HT-29 (cell line): ENCODE data around the gene COL5A1. TPM values are rescaled to one million over a fixed set of nuclear protein-coding genes. Genes with fewer than 3 reads are reported as not detected.
"Not testable (repeated sequence)": the region's sequence is repeated elsewhere in the genome, so short reads cannot be mapped to it uniquely, and the experiment has no call there.

ENCODE experiments used
- DNase-seq: peaks from one replicate; pipeline ENCODE4 v3.0.0-alpha.2; 2015; ENCODE audit warnings: low spot score
- total RNA-seq: library from RNA; depleted of rRNA; stranded (reverse); fragments of >200 nt; shearing (Covaris generic); gene quantifications from 2 replicates; pipeline ENCODE4 v1.2.3, GENCODE V29; 2014

Gene COL5A1
- total RNA-seq, 1 experiment from 2014 or later: 0.43 TPM

GRCh38 chr9:134707731-134708671 lies 66.4 kb downstream of the COL5A1 start:
- DNase-seq: no peak

DNA sequence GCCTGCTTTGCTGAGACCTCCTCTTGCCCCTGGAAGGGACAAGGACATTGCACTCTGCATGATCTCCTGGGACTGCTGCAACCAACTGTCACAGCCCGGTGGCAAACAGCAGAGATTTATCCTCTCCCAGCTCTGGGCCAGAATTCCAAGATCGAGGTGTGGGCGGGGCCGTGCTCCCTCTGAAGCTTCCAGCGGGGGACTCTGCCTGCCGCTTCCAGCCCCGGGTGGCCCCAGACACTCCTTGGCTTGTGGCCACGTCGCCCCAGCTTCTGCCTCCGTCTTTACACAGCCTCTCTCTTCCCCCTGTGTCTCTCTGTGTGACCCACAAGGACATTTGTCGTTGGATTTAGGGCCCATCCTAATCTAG lies 67.1 kb downstream of the COL5A1 start:
- no peak for DNase-seq

DNA sequence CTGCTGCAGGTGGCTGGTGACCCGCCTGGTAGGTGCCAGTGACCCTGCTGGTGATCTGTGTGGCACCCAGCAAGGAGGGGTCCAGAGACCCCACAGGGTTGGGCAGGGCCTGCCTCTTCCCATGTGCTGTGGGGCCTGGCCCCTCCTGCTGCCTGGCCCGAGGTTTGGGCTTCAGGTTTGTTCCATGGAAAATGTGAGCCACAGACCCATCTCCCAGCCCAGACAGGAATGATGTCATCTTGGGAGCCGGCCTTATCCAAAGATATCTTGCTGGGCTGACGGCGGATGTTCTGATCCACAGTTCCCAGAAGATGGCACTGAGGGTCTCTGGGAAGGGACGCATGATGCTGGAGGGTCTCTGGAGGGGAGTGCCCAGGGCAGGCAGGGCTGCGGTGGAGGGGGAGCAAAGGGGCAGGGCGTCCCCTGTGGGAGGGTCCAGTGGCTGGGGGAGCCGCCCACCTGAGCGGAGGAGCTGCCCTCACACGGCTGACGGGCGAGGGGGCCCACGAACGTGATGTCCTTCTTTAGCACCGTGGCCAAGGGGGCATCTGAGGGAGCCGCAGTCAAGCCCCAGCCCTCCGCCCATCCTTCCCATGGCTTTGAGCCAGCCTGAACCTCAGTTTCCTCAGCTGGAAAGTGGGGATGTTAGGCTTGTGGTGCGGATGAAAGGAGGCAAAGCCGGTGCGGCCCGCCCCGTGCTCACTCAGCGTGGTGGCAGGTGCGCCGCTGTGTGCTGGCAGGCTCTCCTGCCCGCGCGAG lies 68.1 kb downstream of the COL5A1 start:
- no peak for DNase-seq

GRCh38 chr9:134710271-134710540 lies 68.6 kb downstream of the COL5A1 start:
- no peak for DNase-seq

GRCh38 chr9:134710901-134711300 lies 69.3 kb downstream of the COL5A1 start:
- DNase-seq: no peak

- DNase-seq: no peak
These were observed 70.6 kb downstream of the COL5A1 start for GRCh38 chr9:134712243-134712642.

DNA sequence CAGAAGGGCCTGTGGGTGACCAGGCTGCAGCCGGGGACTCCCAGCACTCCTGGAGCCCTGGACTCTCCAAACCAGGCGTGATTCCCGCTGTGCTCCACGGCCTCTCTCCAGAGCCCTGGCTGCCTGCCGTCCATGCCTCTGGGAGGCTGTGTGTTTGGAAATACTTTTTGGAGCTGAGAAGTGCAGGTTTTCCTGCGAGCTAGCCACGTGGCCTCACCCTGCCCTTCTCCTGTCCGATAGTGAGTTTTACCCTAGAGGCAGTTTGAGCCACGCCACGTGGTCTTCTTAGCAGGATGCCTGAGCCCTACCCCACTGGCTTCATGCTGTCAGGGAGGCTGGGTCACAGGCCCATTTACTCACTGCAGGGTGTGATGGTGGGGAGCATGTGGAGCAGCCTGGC lies 71.3 kb downstream of the COL5A1 start:
- no peak for DNase-seq

- not testable (repeated sequence) for DNase-seq
These were observed 73.9 kb downstream of the COL5A1 start for GRCh38 chr9:134715536-134715935.

- DNase-seq: no peak
These were observed 74.5 kb downstream of the COL5A1 start for GRCh38 chr9:134716067-134716466.

DNA sequence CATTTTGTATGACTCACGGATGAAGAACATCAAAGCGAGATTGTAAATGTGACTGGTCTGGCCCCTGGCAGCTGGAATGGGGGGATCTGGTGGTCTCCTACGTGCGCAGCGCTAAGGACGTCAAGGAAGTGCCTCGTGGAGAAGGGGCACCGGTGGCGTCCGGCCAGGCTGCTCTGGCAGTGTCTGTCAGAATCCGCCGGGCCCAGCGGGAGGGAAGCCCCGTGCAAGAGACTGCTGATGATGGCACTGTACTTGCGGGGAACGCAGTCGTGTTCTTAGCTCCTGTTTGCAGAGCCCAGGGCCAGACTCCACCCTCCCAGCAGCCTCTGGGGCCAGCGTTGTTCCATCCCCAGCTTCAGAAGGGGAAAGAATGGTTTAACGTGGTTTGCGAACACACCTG lies 75.5 kb downstream of the COL5A1 start:
- DNase-seq: no peak

DNA sequence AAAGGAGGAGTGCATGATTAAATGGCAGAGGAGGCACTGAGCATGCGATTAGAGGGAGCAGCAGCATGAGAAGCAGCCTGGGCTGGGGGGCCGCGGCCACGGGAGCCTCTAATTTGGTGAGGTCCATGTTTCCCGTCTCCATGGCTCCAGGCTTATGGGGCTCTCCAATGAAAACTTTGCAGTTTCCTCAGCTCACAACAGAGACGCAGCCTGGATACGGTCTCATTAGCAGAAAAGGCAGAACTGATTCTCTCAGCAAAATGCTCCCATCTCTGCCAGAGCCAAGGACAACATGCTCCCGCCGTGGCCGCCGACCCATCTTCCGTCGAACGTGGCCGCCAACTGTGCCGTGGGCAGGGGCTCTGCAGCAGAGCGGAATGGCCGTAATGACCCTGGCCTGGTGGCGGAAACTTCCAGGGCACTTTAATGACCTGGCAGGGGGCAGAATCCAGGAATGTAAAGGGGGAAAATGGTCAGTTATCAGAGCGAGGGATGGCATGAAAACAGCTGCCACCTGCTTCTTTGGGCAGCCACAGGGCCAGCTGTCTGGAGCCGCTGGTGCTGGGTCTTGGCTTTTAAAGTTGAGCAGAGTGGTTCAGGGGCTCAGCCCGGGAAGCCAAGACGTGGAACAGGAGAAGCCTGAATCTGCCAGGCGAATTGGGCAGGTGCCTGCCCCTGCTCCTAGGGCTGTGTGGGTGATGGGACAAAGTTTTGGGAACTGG lies 76.5 kb downstream of the COL5A1 start:
- no peak for DNase-seq

DNA sequence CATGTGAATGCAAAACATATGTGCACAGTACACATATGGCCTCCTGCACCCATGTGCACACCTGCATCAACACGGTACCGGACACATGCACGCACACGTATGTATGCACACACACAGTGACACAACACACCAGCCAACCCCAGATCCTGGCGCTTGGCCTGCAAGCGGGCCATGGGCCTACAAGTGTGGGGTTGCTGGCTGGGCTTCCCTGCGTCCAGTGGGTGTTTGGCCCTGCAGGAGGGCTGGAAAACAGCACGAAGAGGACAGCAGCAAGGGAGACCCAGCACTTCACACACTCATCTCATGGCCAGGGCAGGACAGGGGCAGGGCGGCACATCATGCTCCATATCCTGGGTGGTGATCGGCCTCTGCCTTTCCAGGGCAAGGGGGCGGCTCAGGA lies 77.7 kb downstream of the COL5A1 start:
- DNase-seq: no peak

DNA sequence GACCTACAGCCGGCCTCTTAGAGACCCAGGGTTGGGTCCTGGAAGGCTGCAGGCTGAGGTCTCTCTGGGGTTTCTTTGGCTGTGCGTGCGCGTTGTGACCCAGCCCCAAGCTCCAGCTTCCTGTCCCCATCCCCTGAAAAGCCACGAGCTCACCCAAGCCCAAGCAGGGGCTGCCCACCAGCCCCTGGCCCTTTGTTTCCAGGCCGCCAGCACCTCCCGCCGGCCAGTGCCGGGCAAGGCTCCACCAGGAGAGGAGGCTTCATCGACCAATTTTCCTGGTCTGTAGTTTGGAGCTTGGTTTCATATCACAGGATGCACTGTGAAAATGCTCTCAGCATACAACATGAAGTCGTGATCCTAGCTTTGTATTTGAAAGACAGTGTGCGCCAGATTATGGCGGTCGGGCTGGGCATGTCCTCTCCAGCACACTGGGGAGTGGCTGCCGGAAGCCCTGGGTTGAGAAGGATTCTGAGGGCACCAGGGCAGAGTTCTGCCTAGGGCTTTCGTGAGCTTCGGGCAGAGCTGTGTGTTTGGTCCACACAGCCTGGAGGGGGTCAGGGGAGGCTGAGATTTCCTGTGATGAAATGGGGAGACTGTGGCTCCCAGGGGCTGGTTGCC lies 78.6 kb downstream of the COL5A1 start:
- no peak for DNase-seq

GRCh38 chr9:134720796-134721195 lies 79.2 kb downstream of the COL5A1 start:
- DNase-seq: no peak

- DNase-seq: no peak
These were observed 79.7 kb downstream of the COL5A1 start for GRCh38 chr9:134721344-134721743.

GRCh38 chr9:134722120-134722701 lies 80.6 kb downstream of the COL5A1 start:
- no peak for DNase-seq

DNA sequence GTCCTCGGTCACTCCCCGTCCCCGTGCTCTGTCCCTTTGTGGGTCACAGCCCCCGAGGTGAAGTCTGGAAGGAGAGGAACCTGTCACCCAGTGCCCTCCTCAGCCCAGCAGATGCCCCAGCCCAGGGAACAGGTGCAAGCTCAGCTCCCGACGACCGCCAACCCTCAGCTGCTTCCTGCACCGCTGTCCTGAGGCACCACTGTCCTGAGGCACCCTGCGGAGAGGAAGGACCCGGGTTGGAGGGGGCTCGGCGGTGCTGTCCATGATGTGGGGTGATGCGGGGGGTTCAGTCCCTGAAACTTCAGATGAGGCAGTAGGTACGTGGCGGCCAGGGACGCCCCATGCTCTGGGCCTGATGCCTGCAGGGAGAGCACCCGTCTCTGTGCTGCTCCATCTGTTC lies 81.4 kb downstream of the COL5A1 start:
- no peak for DNase-seq

DNA sequence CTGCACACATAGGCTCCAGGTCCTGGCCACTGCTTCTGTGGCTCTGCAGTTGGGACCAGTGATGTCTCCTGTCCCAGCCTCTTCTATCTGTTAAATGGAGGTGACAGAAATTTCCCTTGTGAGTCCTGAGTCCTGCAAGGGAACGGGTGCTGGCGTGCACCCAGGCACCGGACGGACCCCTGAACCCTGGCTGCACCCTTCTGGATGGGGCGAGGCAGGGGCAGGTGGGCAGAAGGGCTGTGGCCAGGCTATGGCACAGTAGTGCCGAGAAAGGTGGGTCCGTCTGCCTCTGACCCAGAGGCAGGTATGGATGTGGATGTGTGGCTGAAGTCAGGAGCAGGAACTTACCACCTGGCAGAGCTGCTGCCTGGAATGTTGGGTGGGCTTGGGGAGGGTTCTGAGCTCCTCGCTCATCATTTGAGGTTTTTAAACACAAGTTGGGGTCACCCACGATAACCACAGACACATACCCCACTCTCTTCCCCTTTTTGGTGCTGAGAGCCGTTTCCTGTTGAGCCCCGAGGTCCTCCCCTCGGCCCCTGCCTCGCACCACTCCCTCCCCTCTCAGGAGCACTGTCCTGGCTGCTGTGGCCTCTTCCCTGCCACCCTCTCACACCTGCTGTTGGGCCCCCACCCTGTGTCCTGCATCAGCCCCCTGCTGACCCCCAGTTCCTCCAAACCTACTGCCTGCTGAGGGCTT lies 82.0 kb downstream of the COL5A1 start:
- DNase-seq: no peak

DNA sequence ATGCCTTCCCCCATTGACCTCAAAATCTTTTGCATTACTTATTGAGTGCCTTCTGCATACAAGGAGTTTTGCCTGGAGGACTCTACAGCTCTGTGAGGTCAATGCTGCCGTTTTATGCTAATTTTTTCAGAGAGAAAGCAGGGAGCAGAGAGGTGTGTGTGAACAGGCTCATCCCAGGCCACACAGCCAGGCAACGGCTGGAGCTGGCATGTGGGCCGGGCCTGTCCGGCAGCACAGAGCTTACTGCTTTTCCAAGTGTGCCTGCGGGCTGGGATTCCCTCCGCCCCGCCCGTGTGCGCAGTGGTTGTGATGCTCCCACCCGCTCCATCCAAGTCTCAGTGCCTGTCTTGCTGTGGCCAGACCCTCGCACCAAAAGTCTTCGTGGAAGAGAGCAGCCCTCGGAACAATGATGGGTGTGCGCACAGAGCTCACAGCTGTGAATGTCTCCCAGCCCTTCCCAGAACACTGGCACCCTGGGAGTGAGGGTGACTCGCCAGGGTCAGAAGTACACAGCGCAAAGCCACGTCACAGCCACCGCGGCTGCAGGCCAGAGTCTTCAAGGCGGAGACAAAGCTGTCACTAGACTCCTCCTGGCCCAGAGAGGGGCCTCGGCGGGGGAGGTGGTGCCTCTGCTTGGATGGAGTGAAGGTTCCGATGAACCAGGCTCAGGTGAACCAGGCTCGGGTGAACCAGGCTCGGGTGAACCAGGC lies 82.8 kb downstream of the COL5A1 start:
- DNase-seq: no peak

- DNase-seq: no peak
These were observed 83.5 kb downstream of the COL5A1 start for GRCh38 chr9:134724912-134725604.
